Naive thymus-derived CD4-positive, alpha-beta T cell (primary cell): ENCODE measurements around the gene SMCO3. TPM values are rescaled to one million over a fixed set of nuclear protein-coding genes. Genes with fewer than 3 reads are reported as not detected.

Experiments
- ATAC-seq: fragments of 150-1000 bp; cut with Tn5 transposase; 2 replicates; pipeline ENCODE4 v1.10.0; 2021; ENCODE audit warnings: mild to moderate bottlenecking, moderate library complexity
- CTCF ChIA-PET: fragments of 350-600 bp; sonication (Branson Sonifier 250); formaldehyde crosslinking; loops from one replicate; lab custom pipeline; 2021; ENCODE audit warnings: antibody characterized with exemption; lab: Charles Lee
- POLR2A ChIA-PET: fragments of 350-600 bp; sonication (Branson Sonifier 250); formaldehyde crosslinking; loops from one replicate; lab custom pipeline; 2021; ENCODE audit warnings: antibody characterized with exemption, inconsistent platforms; lab: Charles Lee
- DNase-seq, 9 donors: peaks; one replicate each; pipeline versions ENCODE4 v3.0.0 to v3.0.0-alpha.2; 2020 to 2022; ENCODE audit warnings: mixed read lengths in 1 of 9
- H3K27ac ChIP-seq: one replicate; pipeline ENCODE4 v1.7.0; 2013; ENCODE audit warnings: mild to moderate bottlenecking, low read depth, low read length, moderate library complexity
- H3K27me3 ChIP-seq, 2 donors: one replicate each; pipeline ENCODE4 v1.7.0; 2013; ENCODE audit warnings: low read length in 2 of 2, mild to moderate bottlenecking in 2 of 2, moderate library complexity in 2 of 2; ENCODE audit not compliant: control insufficient read depth in 2 of 2, insufficient read depth in 2 of 2
- H3K36me3 ChIP-seq, 3 experiments: 1 replicate in 2 of 3; 2 replicates in 1 of 3; pipeline ENCODE4 v1.7.0; 2013; ENCODE audit warnings: low read length in 3 of 3, mild to moderate bottlenecking in 3 of 3, moderate library complexity in 1 of 3; ENCODE audit not compliant: insufficient read depth in 3 of 3, control insufficient read depth in 2 of 3
- H3K4me1 ChIP-seq, 2 donors: one replicate each; pipeline ENCODE4 v1.7.0; 2013; ENCODE audit warnings: low read length in 2 of 2, mild to moderate bottlenecking in 2 of 2, moderate library complexity in 1 of 2; ENCODE audit not compliant: control insufficient read depth in 2 of 2, insufficient read depth in 2 of 2
- H3K4me3 ChIP-seq: 2 replicates; pipeline ENCODE4 v1.7.0; 2013; ENCODE audit warnings: mild to moderate bottlenecking, low read length
- H3K9me3 ChIP-seq, 3 experiments: 1 replicate in 2 of 3; 2 replicates in 1 of 3; pipeline ENCODE4 v1.7.0; 2013; ENCODE audit warnings: low read length in 3 of 3; ENCODE audit not compliant: control insufficient read depth in 2 of 3
- H3K27ac Mint-ChIP-seq, 9 donors: one replicate each; pipeline ENCODE4 v1.8.0; 2020 to 2022; ENCODE audit warnings: mixed read lengths in 9 of 9, mild to moderate bottlenecking in 8 of 9, moderate library complexity in 5 of 9, inconsistent platforms in 2 of 9
- H3K27me3 Mint-ChIP-seq, 5 donors: one replicate each; pipeline ENCODE4 v1.8.0; 2021 to 2022; ENCODE audit warnings: mixed read lengths in 5 of 5, mild to moderate bottlenecking in 1 of 5
- H3K36me3 Mint-ChIP-seq, 5 donors: one replicate each; pipeline ENCODE4 v1.8.0; 2020 to 2022; ENCODE audit warnings: mixed read lengths in 5 of 5, mild to moderate bottlenecking in 3 of 5, inconsistent platforms in 1 of 5
- H3K4me1 Mint-ChIP-seq, 7 donors: one replicate each; pipeline ENCODE4 v1.8.0; 2020 to 2022; ENCODE audit warnings: mixed read lengths in 7 of 7, mild to moderate bottlenecking in 3 of 7, inconsistent platforms in 1 of 7
- H3K4me3 Mint-ChIP-seq, 10 donors: one replicate each; pipeline ENCODE4 v1.8.0; 2020 to 2022; ENCODE audit warnings: mild to moderate bottlenecking in 10 of 10, mixed read lengths in 10 of 10, moderate library complexity in 6 of 10, inconsistent platforms in 2 of 10
- H3K9me3 Mint-ChIP-seq, 11 donors: one replicate each; pipeline ENCODE4 v1.8.0; 2020 to 2022; ENCODE audit warnings: mixed read lengths in 11 of 11, mild to moderate bottlenecking in 4 of 11, inconsistent platforms in 1 of 11, moderate library complexity in 1 of 11
- intact Hi-C, 2 donors: fragments of 100-400 bp; cut with micrococcal nuclease; formaldehyde crosslinking; loops; one replicate each; pipeline ENCODE4 v1.15.1; 2023
- polyA plus RNA-seq, 2 donors: library from polyadenylated mRNA; unstranded; fragments of 300-500 nt; fragmentation: Illumina TruSeq; gene quantifications; one replicate each; pipeline ENCODE4 v1.2.3, GENCODE V29; 2021
- total RNA-seq, 6 experiments: library from RNA in 5 of 6; stranded (reverse) in 5 of 6; gene quantifications; 1 replicate in 5 of 6; 2 replicates in 1 of 6; pipeline ENCODE4 v1.2.3 and lab custom pipeline; 2021 to 2026

Gene SMCO3
- total and polyA plus RNA-seq, 7 experiments from 2014 or later = not detected

- Mint-ChIP-seq H3K27ac (peak overlapping the region in 1 of 9 donors; percentile 21), H3K4me1 (peaks cover 0 to 9% (median 2%) of the 10 kb centered on the region in 7 donors), H3K9me3 (no peaks in the 10 kb centered on the region), H3K4me3 (no peak overlapping the region), H3K36me3 (peaks cover 4 to 47% (median 19%) of the 10 kb centered on the region in 5 donors), H3K27me3 (no peaks in the 10 kb centered on the region)
- ChIA-PET CTCF (interaction anchor here (2.0 kb wide), 1 partner anchor 15 kb away, joined by 6 read pairs; a partner anchor contains a TSS), POLR2A (interaction anchor here (3.2 to 5.2 kb wide), 2 partner anchors 10 to 15 kb away, joined by 20 to 39 read pairs; a partner anchor contains a TSS)
- intact Hi-C loops = no loop called here
- Histone ChIP-seq H3K4me1 (no peaks in the 10 kb centered on the region), H3K27me3 (no peaks in the 10 kb centered on the region), H3K4me3 (no peak overlapping the region), H3K27ac (no peak overlapping the region), H3K36me3 (peaks cover 7 to 45% (median 22%) of the 10 kb centered on the region in 3 experiments), H3K9me3 (no peaks in the 10 kb centered on the region)
- ATAC-seq (no peak), DNase-seq (no peak)
These were observed 28.4 kb downstream of the SMCO3 start for GRCh38 chr12:14785568-14785967.

- H3K4me3 Mint-ChIP-seq = no peak overlapping the region
- peaks cover 0 to 16% (median 4%) of the 10 kb centered on the region in 7 donors for H3K4me1 Mint-ChIP-seq
- CTCF ChIA-PET = interaction anchor here (2.0 kb wide), 2 partner anchors 11 to 14 kb away, joined by 6 to 8 read pairs; a partner anchor contains a TSS
- H3K27ac ChIP-seq = no peak overlapping the region
- DNase-seq (no peak), ATAC-seq (no peak)
- intact Hi-C loops = loop anchor here in 1 of 2 donors (1.0 kb wide), 1 partner anchor 9 kb away; no protein-coding TSS in a partner anchor
- H3K9me3 ChIP-seq = no peaks in the 10 kb centered on the region
- no peaks in the 10 kb centered on the region for H3K27me3 ChIP-seq
- peaks cover 0 to 3% (median 0%) of the 10 kb centered on the region in 5 donors for H3K27me3 Mint-ChIP-seq
- peaks cover 7 to 34% (median 15%) of the 10 kb centered on the region in 3 experiments for H3K36me3 ChIP-seq
- peaks cover 0 to 36% (median 8%) of the 10 kb centered on the region in 5 donors for H3K36me3 Mint-ChIP-seq
- no peak overlapping the region for H3K4me3 ChIP-seq
- peak overlapping the region in 2 of 9 donors; percentile 21 to 56 for H3K27ac Mint-ChIP-seq
- no peaks in the 10 kb centered on the region for H3K4me1 ChIP-seq
- no peaks in the 10 kb centered on the region for H3K9me3 Mint-ChIP-seq
- POLR2A ChIA-PET = interaction anchor here (0.6 to 5.2 kb wide), 7 partner anchors 8 to 26 kb away, joined by 3 to 39 read pairs (median 4); partner anchors contain the start of genes C12orf60 and WBP11
These were observed 29.5 kb downstream of the SMCO3 start for GRCh38 chr12:14784471-14784870.

- peaks cover 0 to 4% (median 0%) of the 10 kb centered on the region in 5 donors for H3K27me3 Mint-ChIP-seq
These were observed 31.2 kb downstream of the SMCO3 start for GRCh38 chr12:14782756-14783155.

DNA sequence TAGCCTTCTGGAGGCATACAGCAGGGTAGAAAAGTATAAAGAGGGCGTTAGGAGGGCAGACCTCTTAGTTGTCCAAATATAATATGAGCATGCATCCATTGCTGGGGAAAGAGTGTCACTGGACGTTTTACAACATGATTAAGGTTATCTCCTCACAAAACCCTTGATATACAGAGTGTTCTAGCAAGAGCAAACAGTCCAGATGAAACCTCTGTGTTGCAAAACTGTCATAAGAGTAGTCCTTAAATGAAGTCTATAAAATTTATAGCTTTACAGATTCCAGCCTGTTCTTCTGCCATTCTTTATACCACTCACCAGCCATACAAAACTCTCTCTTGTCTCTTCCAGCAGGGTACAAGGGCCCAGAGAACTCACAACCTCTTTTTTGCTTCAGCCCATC is 32.4 kb downstream of the SMCO3 start:
- Histone ChIP-seq H3K27ac (no peak overlapping the region), H3K27me3 (no peaks in the 10 kb centered on the region), H3K9me3 (no peaks in the 10 kb centered on the region), H3K36me3 (peaks cover 0 to 7% (median 0%) of the 10 kb centered on the region in 3 experiments), H3K4me1 (no peaks in the 10 kb centered on the region), H3K4me3 (no peak overlapping the region)
- no peak overlapping the region for H3K27ac Mint-ChIP-seq
- no peak for ATAC-seq
- H3K9me3 Mint-ChIP-seq = no peaks in the 10 kb centered on the region
- intact Hi-C loops = no loop called here
- no peak overlapping the region for H3K4me3 Mint-ChIP-seq
- H3K36me3 Mint-ChIP-seq = peaks cover 0 to 15% (median 0%) of the 10 kb centered on the region in 5 donors
- peaks cover 0 to 4% (median 0%) of the 10 kb centered on the region in 5 donors for H3K27me3 Mint-ChIP-seq
- ChIA-PET CTCF (interaction anchor here (0.6 kb wide), 1 partner anchor 41 kb away, joined by 3 read pairs; no protein-coding TSS in a partner anchor), POLR2A (interaction anchor here (0.8 to 1.6 kb wide), 5 partner anchors 10 to 167 kb away, joined by 3 to 18 read pairs (median 5); partner anchors contain the start of genes C12orf60 and WBP11)
- DNase-seq = no peak
- peaks cover 4 to 21% (median 6%) of the 10 kb centered on the region in 7 donors for H3K4me1 Mint-ChIP-seq

More at GRCh38 chr12:14782756-14783155, 31.2 kb downstream of the SMCO3 start:
- no peaks in the 10 kb centered on the region for H3K9me3 ChIP-seq
- H3K4me3 ChIP-seq = no peak overlapping the region
- peaks cover 0 to 19% (median 6%) of the 10 kb centered on the region in 3 experiments for H3K36me3 ChIP-seq
- no peak for ATAC-seq
- Mint-ChIP-seq H3K36me3 (peaks cover 0 to 25% (median 4%) of the 10 kb centered on the region in 5 donors), H3K4me1 (peaks cover 0 to 17% (median 4%) of the 10 kb centered on the region in 7 donors), H3K27ac (peak overlapping the region in 1 of 9 donors; percentile 22), H3K9me3 (no peaks in the 10 kb centered on the region), H3K4me3 (no peak overlapping the region)
- H3K4me1 ChIP-seq = no peaks in the 10 kb centered on the region
- POLR2A ChIA-PET = interaction anchor here (0.9 to 1.6 kb wide), 2 partner anchors 11 to 49 kb away, joined by 5 to 18 read pairs; a partner anchor contains a TSS
- no peaks in the 10 kb centered on the region for H3K27me3 ChIP-seq
- no peak for DNase-seq
- H3K27ac ChIP-seq = no peak overlapping the region
- intact Hi-C loops = no loop called here
- CTCF ChIA-PET = no interaction called here

- DNase-seq = no peak
- H3K4me3 Mint-ChIP-seq = peak overlapping the region in 1 of 10 donors; percentile 0
- peaks cover 8 to 28% (median 12%) of the 10 kb centered on the region in 7 donors for H3K4me1 Mint-ChIP-seq
- Histone ChIP-seq H3K27ac (no peak overlapping the region), H3K4me3 (no peak overlapping the region), H3K9me3 (no peaks in the 10 kb centered on the region), H3K36me3 (peaks cover 0 to 6% (median 0%) of the 10 kb centered on the region in 3 experiments), H3K4me1 (no peaks in the 10 kb centered on the region), H3K27me3 (no peaks in the 10 kb centered on the region)
- no peak for ATAC-seq
- H3K27me3 Mint-ChIP-seq = peaks cover 0 to 4% (median 0%) of the 10 kb centered on the region in 5 donors
- POLR2A ChIA-PET = interaction anchor here (0.7 to 2.7 kb wide), 3 partner anchors 9 to 19 kb away, joined by 4 to 19 read pairs (median 5); a partner anchor contains a TSS
- no peaks in the 10 kb centered on the region for H3K9me3 Mint-ChIP-seq
- H3K36me3 Mint-ChIP-seq = peaks cover 0 to 14% (median 0%) of the 10 kb centered on the region in 5 donors
- H3K27ac Mint-ChIP-seq = no peak overlapping the region
- CTCF ChIA-PET = no interaction called here
- intact Hi-C loops = no loop called here
These were observed 33.1 kb downstream of the SMCO3 start for GRCh38 chr12:14780859-14781258.

DNA sequence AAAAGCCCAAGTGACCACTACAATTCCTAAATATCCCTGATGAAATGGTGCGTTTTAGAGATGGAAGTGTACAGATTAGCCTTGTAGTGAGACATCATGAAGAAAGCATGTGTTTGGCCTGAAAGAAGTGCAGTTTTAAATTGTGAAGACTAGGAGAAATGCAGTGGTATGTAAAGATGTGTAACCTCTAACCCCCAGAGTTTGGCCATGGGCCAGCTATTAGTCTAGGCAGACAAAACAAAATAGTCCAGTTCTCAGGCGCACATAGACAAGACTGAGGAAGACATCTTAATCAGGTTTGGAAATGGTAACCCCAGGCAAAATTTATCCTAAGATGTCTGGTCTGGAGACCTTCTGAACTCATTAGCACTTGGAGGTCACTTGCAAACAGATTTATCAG is 34.1 kb downstream of the SMCO3 start:
- H3K27ac Mint-ChIP-seq = peak overlapping the region in 1 of 9 donors; percentile 38
- CTCF ChIA-PET = interaction anchor here (2.1 kb wide), 1 partner anchor 10 kb away, joined by 6 read pairs; a partner anchor contains a TSS
- H3K4me1 Mint-ChIP-seq = peaks cover 14 to 36% (median 23%) of the 10 kb centered on the region in 7 donors
- no peaks in the 10 kb centered on the region for H3K27me3 ChIP-seq
- intact Hi-C loops = loop anchor here (10.0 kb wide), 2 partner anchors 1005 to 1965 kb away; partner anchors contain the start of genes DDX47 (in 2 of the 2) and EPS8 (in 1 of the 2)
- H3K4me1 ChIP-seq = no peaks in the 10 kb centered on the region
- no peaks in the 10 kb centered on the region for H3K36me3 ChIP-seq
- no peaks in the 10 kb centered on the region for H3K9me3 ChIP-seq
- peaks cover 0 to 8% (median 0%) of the 10 kb centered on the region in 5 donors for H3K36me3 Mint-ChIP-seq
- no peak overlapping the region for H3K4me3 Mint-ChIP-seq
- H3K27ac ChIP-seq = no peak overlapping the region
- no peaks in the 10 kb centered on the region for H3K9me3 Mint-ChIP-seq
- ATAC-seq (no peak), DNase-seq (no peak)
- peaks cover 0 to 4% (median 0%) of the 10 kb centered on the region in 5 donors for H3K27me3 Mint-ChIP-seq
- POLR2A ChIA-PET = interaction anchor here (1.2 to 2.7 kb wide), 2 partner anchors 9 to 24 kb away, joined by 4 to 19 read pairs; partner anchors contain the start of genes C12orf60 and WBP11
- no peak overlapping the region for H3K4me3 ChIP-seq
